Measurements from ENCODE around the gene ST7. TPM values are rescaled to one million over a fixed set of nuclear protein-coding genes. Genes with fewer than 3 reads are reported as not detected.

ST7 gene
- polyA plus RNA-seq, 1 donor from 2014 or later: 76.8 TPM

- no peaks in the 10 kb centered on the region for H3F3A ChIP-seq (ENCODE audit: insufficient read depth, low read length, poor library complexity, severe bottlenecking)
- H3K79me2 ChIP-seq (replicated peaks; ENCODE audit: insufficient read depth, low read length): no peaks in the 10 kb centered on the region
- peaks cover 4% of the 10 kb centered on the region for H3K36me3 ChIP-seq (ENCODE audit: insufficient read depth, low read length)
- H3K27me3 ChIP-seq (ENCODE audit: insufficient read depth, low read depth, low read length): no peaks in the 10 kb centered on the region
- no peak overlapping the region for H3K27ac ChIP-seq (ENCODE audit: low read length)
- H4K20me1 ChIP-seq (ENCODE audit: insufficient read depth): no peaks in the 10 kb centered on the region
- no peak overlapping the region for H2AFZ ChIP-seq (ENCODE audit: low read depth, low read length)
- no peak overlapping the region for H3K4me2 ChIP-seq (ENCODE audit: low read length)
- H3K9me3 ChIP-seq (ENCODE audit: low read length): no peaks in the 10 kb centered on the region
- H3K9ac ChIP-seq (ENCODE audit: low read length): no peak overlapping the region
- H3K9me2 ChIP-seq (ENCODE audit: insufficient read depth, low read length): no peaks in the 10 kb centered on the region
- TF ChIP-seq SMC3 (conservative IDR thresholded peaks at IDR 0.05; ENCODE audit: poor library complexity) (no peak), RAD21 (conservative IDR thresholded peaks at IDR 0.05) (no peak), CTCF (IDR thresholded peaks at IDR 0.05; ENCODE audit: poor library complexity, severe bottlenecking) (no peak), REST (IDR thresholded peaks at IDR 0.05; ENCODE audit: borderline replicate concordance) (no peak), EP300 (conservative IDR thresholded peaks at IDR 0.05; ENCODE audit: poor library complexity, severe bottlenecking) (no peak), POLR2AphosphoS5 (IDR thresholded peaks at IDR 0.05) (no peak), MXI1 (conservative IDR thresholded peaks at IDR 0.05; ENCODE audit: poor library complexity, severe bottlenecking) (no peak), EZH2 (IDR thresholded peaks at IDR 0.05; ENCODE audit: borderline replicate concordance, insufficient read depth, low read length, poor library complexity, severe bottlenecking) (no peak), TAF1 (IDR thresholded peaks at IDR 0.05; ENCODE audit: low read depth) (no peak)
- no peak overlapping the region for H3K4me3 ChIP-seq (ENCODE audit: low read length)
Observed at GRCh38 chr7:117190746-117191435, 237.6 kb downstream of the ST7 start.

GRCh38 chr7:117192108-117192507 is 238.8 kb downstream of the ST7 start:
- TF ChIP-seq EZH2 (IDR thresholded peaks at IDR 0.05; ENCODE audit: borderline replicate concordance, insufficient read depth, low read length, poor library complexity, severe bottlenecking): no peak
- TF ChIP-seq MXI1 (conservative IDR thresholded peaks at IDR 0.05; ENCODE audit: poor library complexity, severe bottlenecking): no peak
- TF ChIP-seq RAD21 (conservative IDR thresholded peaks at IDR 0.05): no peak
- TF ChIP-seq CTCF (IDR thresholded peaks at IDR 0.05; ENCODE audit: poor library complexity, severe bottlenecking): no peak
- TF ChIP-seq REST (IDR thresholded peaks at IDR 0.05; ENCODE audit: borderline replicate concordance): no peak
- TF ChIP-seq SMC3 (conservative IDR thresholded peaks at IDR 0.05; ENCODE audit: poor library complexity): no peak
- TF ChIP-seq EP300 (conservative IDR thresholded peaks at IDR 0.05; ENCODE audit: poor library complexity, severe bottlenecking): no peak
- no peak for TF ChIP-seq TAF1 (IDR thresholded peaks at IDR 0.05; ENCODE audit: low read depth)
- TF ChIP-seq POLR2AphosphoS5 (IDR thresholded peaks at IDR 0.05): no peak
- H4K20me1 ChIP-seq (ENCODE audit: insufficient read depth): no peaks in the 10 kb centered on the region

More at GRCh38 chr7:117192108-117192507, 238.8 kb downstream of the ST7 start:
- H3K4me2 ChIP-seq (ENCODE audit: low read length): no peak overlapping the region
- H3F3A ChIP-seq (ENCODE audit: insufficient read depth, low read length, poor library complexity, severe bottlenecking): no peaks in the 10 kb centered on the region
- no peak overlapping the region for H2AFZ ChIP-seq (ENCODE audit: low read depth, low read length)
- H3K27me3 ChIP-seq (ENCODE audit: insufficient read depth, low read depth, low read length): no peaks in the 10 kb centered on the region
- no peaks in the 10 kb centered on the region for H3K79me2 ChIP-seq (replicated peaks; ENCODE audit: insufficient read depth, low read length)
- no peaks in the 10 kb centered on the region for H3K9me3 ChIP-seq (ENCODE audit: low read length)
- H3K4me3 ChIP-seq (ENCODE audit: low read length): no peak overlapping the region
- no peak overlapping the region for H3K27ac ChIP-seq (ENCODE audit: low read length)
- no peaks in the 10 kb centered on the region for H3K9me2 ChIP-seq (ENCODE audit: insufficient read depth, low read length)
- no peak overlapping the region for H3K9ac ChIP-seq (ENCODE audit: low read length)
- H3K36me3 ChIP-seq (ENCODE audit: insufficient read depth, low read length): peaks cover 7% of the 10 kb centered on the region
